ENCODE measurements around the gene DYNC2I2.

DNA sequence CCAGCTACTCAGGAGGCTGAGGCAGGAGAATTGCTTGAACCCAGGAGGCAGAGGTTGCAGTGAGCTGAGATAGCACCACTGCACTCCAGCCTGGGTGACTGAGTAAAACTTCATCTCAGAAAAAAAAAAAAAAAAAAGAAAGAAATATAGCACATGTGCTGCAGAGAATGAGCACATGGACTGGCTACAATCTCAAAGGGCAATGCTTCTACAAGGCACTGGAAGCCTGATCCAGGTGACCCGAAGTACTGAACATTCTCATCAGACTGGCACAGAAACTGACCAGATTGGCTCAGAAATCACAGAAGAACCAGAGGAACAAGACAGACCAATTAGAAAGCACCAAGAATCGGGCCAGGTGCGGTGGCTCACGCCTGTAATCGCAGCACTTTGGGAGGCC is 4.8 kb downstream of the DYNC2I2 start:
- TF ChIP-seq CTCF (IDR thresholded peaks at IDR 0.05; ENCODE audit: low read depth, low read length, missing input control) (no peak), HNF4A (conservative IDR thresholded peaks at IDR 0.05) (no peak), TAF1 (conservative IDR thresholded peaks at IDR 0.05) (no peak)
- TF ChIP-seq, protein P1, sequence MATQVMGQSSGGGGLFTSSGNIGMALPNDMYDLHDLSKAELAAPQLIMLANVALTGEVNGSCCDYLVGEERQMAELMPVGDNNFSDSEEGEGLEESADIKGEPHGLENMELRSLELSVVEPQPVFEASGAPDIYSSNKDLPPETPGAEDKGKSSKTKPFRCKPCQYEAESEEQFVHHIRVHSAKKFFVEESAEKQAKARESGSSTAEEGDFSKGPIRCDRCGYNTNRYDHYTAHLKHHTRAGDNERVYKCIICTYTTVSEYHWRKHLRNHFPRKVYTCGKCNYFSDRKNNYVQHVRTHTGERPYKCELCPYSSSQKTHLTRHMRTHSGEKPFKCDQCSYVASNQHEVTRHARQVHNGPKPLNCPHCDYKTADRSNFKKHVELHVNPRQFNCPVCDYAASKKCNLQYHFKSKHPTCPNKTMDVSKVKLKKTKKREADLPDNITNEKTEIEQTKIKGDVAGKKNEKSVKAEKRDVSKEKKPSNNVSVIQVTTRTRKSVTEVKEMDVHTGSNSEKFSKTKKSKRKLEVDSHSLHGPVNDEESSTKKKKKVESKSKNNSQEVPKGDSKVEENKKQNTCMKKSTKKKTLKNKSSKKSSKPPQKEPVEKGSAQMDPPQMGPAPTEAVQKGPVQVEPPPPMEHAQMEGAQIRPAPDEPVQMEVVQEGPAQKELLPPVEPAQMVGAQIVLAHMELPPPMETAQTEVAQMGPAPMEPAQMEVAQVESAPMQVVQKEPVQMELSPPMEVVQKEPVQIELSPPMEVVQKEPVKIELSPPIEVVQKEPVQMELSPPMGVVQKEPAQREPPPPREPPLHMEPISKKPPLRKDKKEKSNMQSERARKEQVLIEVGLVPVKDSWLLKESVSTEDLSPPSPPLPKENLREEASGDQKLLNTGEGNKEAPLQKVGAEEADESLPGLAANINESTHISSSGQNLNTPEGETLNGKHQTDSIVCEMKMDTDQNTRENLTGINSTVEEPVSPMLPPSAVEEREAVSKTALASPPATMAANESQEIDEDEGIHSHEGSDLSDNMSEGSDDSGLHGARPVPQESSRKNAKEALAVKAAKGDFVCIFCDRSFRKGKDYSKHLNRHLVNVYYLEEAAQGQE (IDR thresholded peaks at IDR 0.05): no peak
